Measurements from ENCODE around the gene ZIC2.

DNA sequence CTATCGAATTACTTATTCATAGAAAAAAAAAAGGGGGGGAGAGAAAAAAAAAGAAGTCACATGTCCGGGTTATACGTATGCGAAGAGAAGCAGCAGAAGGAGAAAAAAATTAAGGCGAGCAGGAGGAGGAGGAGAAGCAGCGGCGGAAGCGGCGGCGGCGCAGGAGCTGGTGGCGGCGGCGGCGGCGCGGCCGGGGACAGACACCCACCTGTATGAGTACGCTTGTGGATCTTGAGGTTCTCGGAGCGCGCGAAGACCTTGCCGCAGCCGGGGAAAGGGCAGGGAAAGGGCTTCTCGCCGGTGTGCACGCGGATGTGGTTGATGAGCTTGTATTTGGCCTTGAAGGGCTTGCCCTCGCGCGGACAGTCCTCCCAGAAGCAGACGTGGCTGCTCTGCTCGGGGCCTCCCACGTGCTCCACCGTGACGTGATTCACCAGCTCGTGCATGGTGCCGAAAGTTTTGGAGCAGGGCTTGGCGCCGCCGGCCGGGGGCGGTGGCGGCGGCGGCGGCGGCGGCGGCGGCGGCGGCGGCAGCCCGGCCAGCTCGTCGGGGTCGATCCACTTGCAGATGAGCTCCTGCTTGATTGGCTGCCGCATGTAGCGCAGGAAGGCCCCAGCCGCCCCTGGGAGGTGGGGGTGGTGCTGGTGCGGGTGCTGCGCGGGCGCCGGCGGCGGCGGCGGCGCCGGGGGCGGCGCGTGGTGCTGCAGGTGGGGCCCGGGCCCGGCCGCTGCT is 11.5 kb upstream of the ZIC2 start:
- TF ChIP-seq, protein P1, sequence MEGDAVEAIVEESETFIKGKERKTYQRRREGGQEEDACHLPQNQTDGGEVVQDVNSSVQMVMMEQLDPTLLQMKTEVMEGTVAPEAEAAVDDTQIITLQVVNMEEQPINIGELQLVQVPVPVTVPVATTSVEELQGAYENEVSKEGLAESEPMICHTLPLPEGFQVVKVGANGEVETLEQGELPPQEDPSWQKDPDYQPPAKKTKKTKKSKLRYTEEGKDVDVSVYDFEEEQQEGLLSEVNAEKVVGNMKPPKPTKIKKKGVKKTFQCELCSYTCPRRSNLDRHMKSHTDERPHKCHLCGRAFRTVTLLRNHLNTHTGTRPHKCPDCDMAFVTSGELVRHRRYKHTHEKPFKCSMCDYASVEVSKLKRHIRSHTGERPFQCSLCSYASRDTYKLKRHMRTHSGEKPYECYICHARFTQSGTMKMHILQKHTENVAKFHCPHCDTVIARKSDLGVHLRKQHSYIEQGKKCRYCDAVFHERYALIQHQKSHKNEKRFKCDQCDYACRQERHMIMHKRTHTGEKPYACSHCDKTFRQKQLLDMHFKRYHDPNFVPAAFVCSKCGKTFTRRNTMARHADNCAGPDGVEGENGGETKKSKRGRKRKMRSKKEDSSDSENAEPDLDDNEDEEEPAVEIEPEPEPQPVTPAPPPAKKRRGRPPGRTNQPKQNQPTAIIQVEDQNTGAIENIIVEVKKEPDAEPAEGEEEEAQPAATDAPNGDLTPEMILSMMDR (IDR thresholded peaks at IDR 0.05; ENCODE audit: insufficient read depth, low read length): no peak
- no peak for TF ChIP-seq POLR2AphosphoS5 (IDR thresholded peaks at IDR 0.05; ENCODE audit: low read depth)
- no peak for TF ChIP-seq SPI1 (IDR thresholded peaks at IDR 0.05; ENCODE audit: borderline replicate concordance, low read depth)

All from HL-60 (cell line).